GM12892 (cell line): Measurements from ENCODE around the gene MATN4.

Experiments used
- POLR2A ChIP-seq: IDR thresholded peaks from 2 replicates; pipeline ENCODE4 v1.6.1; 2011; ENCODE audit warnings: low read depth, low read length, control low read depth
- POLR2AphosphoS5 ChIP-seq: IDR thresholded peaks from 2 replicates; pipeline ENCODE4 v1.6.1; 2011; ENCODE audit warnings: low read depth, low read length, control low read depth
- TAF1 ChIP-seq: IDR thresholded peaks from 2 replicates; pipeline ENCODE4 v1.6.1; 2011; ENCODE audit warnings: low read depth, mild to moderate bottlenecking, control low read depth, low read length, borderline replicate concordance

- TF ChIP-seq POLR2AphosphoS5 (no peak), POLR2A (no peak), TAF1 (no peak)
Measured at GRCh38 chr20:45344168-45344860, 36.2 kb upstream of the MATN4 start.
